Natural killer cell treated with Interleukin-12 subunit alpha and Interleukin-12 subunit beta and Interleukin-15 and Interleukin-18, amount 100 ng/mL, for 72 hours (primary cell): ENCODE results near the gene SPTB. TPM values are rescaled to one million over a fixed set of nuclear protein-coding genes. Genes with fewer than 3 reads are reported as not detected.

ENCODE experiments used
- ATAC-seq, 2 donors: fragments of 150-1000 bp; cut with Tn5 transposase in 1 of 2; sonication (Bioruptor Pico), chemical (Tn5 transposase) in 1 of 2; 2 replicates each; pipeline ENCODE4 v1.10.0; 2021
- DNase-seq: peaks from one replicate; pipeline ENCODE4 v3.0.0; 2022; ENCODE audit warnings: low spot score
- H3K27ac Mint-ChIP-seq, 2 donors: 1 replicate in 1 of 2; 2 replicates in 1 of 2; pipeline ENCODE4 v1.8.0; 2022; ENCODE audit warnings: mixed read lengths in 2 of 2, mild to moderate bottlenecking in 1 of 2, moderate library complexity in 1 of 2
- H3K27me3 Mint-ChIP-seq, 2 donors: 1 replicate in 1 of 2; 2 replicates in 1 of 2; pipeline ENCODE4 v1.8.0; 2022; ENCODE audit warnings: mixed read lengths in 2 of 2
- H3K36me3 Mint-ChIP-seq: one replicate; pipeline ENCODE4 v1.8.0; 2022; ENCODE audit warnings: mixed read lengths
- H3K4me1 Mint-ChIP-seq, 2 donors: 1 replicate in 1 of 2; 2 replicates in 1 of 2; pipeline ENCODE4 v1.8.0; 2022; ENCODE audit warnings: low read depth in 2 of 2, mixed read lengths in 2 of 2, mild to moderate bottlenecking in 1 of 2
- H3K4me3 Mint-ChIP-seq: one replicate; pipeline ENCODE4 v1.8.0; 2022; ENCODE audit warnings: mixed read lengths
- H3K9me3 Mint-ChIP-seq: 2 replicates; pipeline ENCODE4 v1.8.0; 2022; ENCODE audit warnings: mixed read lengths
- total RNA-seq, 2 donors: library from RNA; stranded (reverse); gene quantifications; one replicate each; pipeline ENCODE4 v1.2.3, GENCODE V29; 2022

Gene SPTB
- total RNA-seq, 2 donors from 2014 or later = 0.07 to 0.14 TPM

- Mint-ChIP-seq H3K27me3 (peaks cover 0 to 2% of the 10 kb centered on the region in 2 donors), H3K36me3 (no peaks in the 10 kb centered on the region), H3K9me3 (no peaks in the 10 kb centered on the region), H3K4me1 (no peaks in the 10 kb centered on the region), H3K27ac (no peak overlapping the region), H3K4me3 (no peak overlapping the region)
- no peak for ATAC-seq
- no peak for DNase-seq
Observed at GRCh38 chr14:64775081-64775777, 104.5 kb downstream of the SPTB start.

- Mint-ChIP-seq H3K4me3 (no peak overlapping the region), H3K27me3 (no peaks in the 10 kb centered on the region), H3K4me1 (no peaks in the 10 kb centered on the region), H3K9me3 (no peaks in the 10 kb centered on the region), H3K27ac (no peak overlapping the region), H3K36me3 (no peaks in the 10 kb centered on the region)
- DNase-seq (no peak), ATAC-seq (no peak)
Observed at GRCh38 chr14:64774272-64774671, 105.4 kb downstream of the SPTB start.

- ATAC-seq (no peak), DNase-seq (no peak)
- no peak overlapping the region for H3K27ac Mint-ChIP-seq
- no peaks in the 10 kb centered on the region for H3K9me3 Mint-ChIP-seq
- H3K27me3 Mint-ChIP-seq = no peaks in the 10 kb centered on the region
- H3K4me3 Mint-ChIP-seq = no peak overlapping the region
- H3K36me3 Mint-ChIP-seq = no peaks in the 10 kb centered on the region
- no peaks in the 10 kb centered on the region for H3K4me1 Mint-ChIP-seq
Observed at GRCh38 chr14:64773577-64773976, 106.1 kb downstream of the SPTB start.

GRCh38 chr14:64773046-64773445, 106.7 kb downstream of the SPTB start:
- Mint-ChIP-seq H3K4me1 (no peaks in the 10 kb centered on the region), H3K27ac (no peak overlapping the region), H3K36me3 (no peaks in the 10 kb centered on the region), H3K9me3 (no peaks in the 10 kb centered on the region), H3K27me3 (no peaks in the 10 kb centered on the region), H3K4me3 (no peak overlapping the region)
- DNase-seq (no peak), ATAC-seq (no peak)

- DNase-seq = no peak
- no peaks in the 10 kb centered on the region for H3K36me3 Mint-ChIP-seq
- H3K27me3 Mint-ChIP-seq = no peaks in the 10 kb centered on the region
- H3K27ac Mint-ChIP-seq = no peak overlapping the region
- no peak for ATAC-seq
- no peak overlapping the region for H3K4me3 Mint-ChIP-seq
- H3K9me3 Mint-ChIP-seq = no peaks in the 10 kb centered on the region
- H3K4me1 Mint-ChIP-seq = no peaks in the 10 kb centered on the region
Observed at GRCh38 chr14:64772397-64772950, 107.2 kb downstream of the SPTB start.

- H3K27me3 Mint-ChIP-seq = no peaks in the 10 kb centered on the region
- no peak for DNase-seq
- no peak overlapping the region for H3K4me3 Mint-ChIP-seq
- no peak for ATAC-seq
- no peaks in the 10 kb centered on the region for H3K9me3 Mint-ChIP-seq
- no peak overlapping the region for H3K27ac Mint-ChIP-seq
- H3K4me1 Mint-ChIP-seq = peaks cover 0 to under 1% of the 10 kb centered on the region in 2 donors
- no peaks in the 10 kb centered on the region for H3K36me3 Mint-ChIP-seq
Observed at GRCh38 chr14:64771161-64771560, 108.5 kb downstream of the SPTB start.

GRCh38 chr14:64770751-64771150, 109.0 kb downstream of the SPTB start:
- ATAC-seq (no peak), DNase-seq (no peak)
- Mint-ChIP-seq H3K4me3 (no peak overlapping the region), H3K36me3 (no peaks in the 10 kb centered on the region), H3K9me3 (no peaks in the 10 kb centered on the region), H3K4me1 (peaks cover 3 to 4% of the 10 kb centered on the region in 2 donors), H3K27me3 (no peaks in the 10 kb centered on the region), H3K27ac (no peak overlapping the region)

- ATAC-seq (no peak), DNase-seq (no peak)
- Mint-ChIP-seq H3K27me3 (no peaks in the 10 kb centered on the region), H3K4me1 (peaks cover 7 to 10% of the 10 kb centered on the region in 2 donors), H3K27ac (no peak overlapping the region), H3K4me3 (no peak overlapping the region), H3K9me3 (no peaks in the 10 kb centered on the region), H3K36me3 (no peaks in the 10 kb centered on the region)
Observed at GRCh38 chr14:64769096-64770020, 110.3 kb downstream of the SPTB start.

- ATAC-seq = no peak
- Mint-ChIP-seq H3K27ac (no peak overlapping the region), H3K27me3 (no peaks in the 10 kb centered on the region), H3K4me1 (peaks cover 10 to 16% of the 10 kb centered on the region in 2 donors), H3K36me3 (no peaks in the 10 kb centered on the region), H3K9me3 (no peaks in the 10 kb centered on the region), H3K4me3 (no peak overlapping the region)
- DNase-seq = no peak
Observed at GRCh38 chr14:64768401-64769095, 111.2 kb downstream of the SPTB start.

- no peak overlapping the region for H3K27ac Mint-ChIP-seq
- H3K27me3 Mint-ChIP-seq = no peaks in the 10 kb centered on the region
- peaks cover 11 to 19% of the 10 kb centered on the region in 2 donors for H3K4me1 Mint-ChIP-seq
- no peaks in the 10 kb centered on the region for H3K9me3 Mint-ChIP-seq
- no peaks in the 10 kb centered on the region for H3K36me3 Mint-ChIP-seq
- H3K4me3 Mint-ChIP-seq = no peak overlapping the region
- no peak for DNase-seq
- ATAC-seq = no peak
Observed at GRCh38 chr14:64767215-64767964, 112.3 kb downstream of the SPTB start.

- no peak for ATAC-seq
- no peak for DNase-seq
- Mint-ChIP-seq H3K27ac (no peak overlapping the region), H3K27me3 (peaks cover 0 to 2% of the 10 kb centered on the region in 2 donors), H3K36me3 (no peaks in the 10 kb centered on the region), H3K9me3 (no peaks in the 10 kb centered on the region), H3K4me3 (no peak overlapping the region), H3K4me1 (peaks cover 16 to 24% of the 10 kb centered on the region in 2 donors)
Observed at GRCh38 chr14:64766430-64767151, 113.1 kb downstream of the SPTB start.

- Mint-ChIP-seq H3K9me3 (no peaks in the 10 kb centered on the region), H3K4me3 (no peak overlapping the region), H3K4me1 (peaks cover 24 to 32% of the 10 kb centered on the region in 2 donors), H3K36me3 (no peaks in the 10 kb centered on the region), H3K27me3 (peaks cover 0 to 7% of the 10 kb centered on the region in 2 donors), H3K27ac (no peak overlapping the region)
- DNase-seq (no peak), ATAC-seq (no peak)
Observed at GRCh38 chr14:64765740-64766302, 113.9 kb downstream of the SPTB start.
